Colonic mucosa (tissue), 4 donors: ENCODE results near the gene KLRK1. TPM values are rescaled to one million over a fixed set of nuclear protein-coding genes. Genes with fewer than 3 reads are reported as not detected.
"Not testable (repeated sequence)": the region's sequence is repeated elsewhere in the genome, so short reads cannot be mapped to it uniquely, and the experiment has no call there.

ENCODE experiments used
- DNase-seq: peaks from one replicate; pipeline ENCODE4 v3.0.0-alpha.2; 2020
- H3K27ac ChIP-seq: fragments of 200-600 bp; one replicate; pipeline ENCODE4 v1.8.0; 2021
- H3K27me3 ChIP-seq: fragments of 200-600 bp; one replicate; pipeline ENCODE4 v1.8.0; 2021
- H3K36me3 ChIP-seq: fragments of 200-600 bp; one replicate; pipeline ENCODE4 v1.8.0; 2021
- H3K4me1 ChIP-seq: fragments of 200-600 bp; one replicate; pipeline ENCODE4 v1.8.0; 2021; ENCODE audit warnings: mild to moderate bottlenecking
- H3K4me3 ChIP-seq: fragments of 200-600 bp; one replicate; pipeline ENCODE4 v1.8.0; 2021
- H3K9ac ChIP-seq, 2 donors: one replicate each; pipeline ENCODE4 v1.7.0; 2013; ENCODE audit warnings: control low read depth in 2 of 2, low read depth in 2 of 2, low read length in 2 of 2
- H3K9me3 ChIP-seq: fragments of 200-600 bp; one replicate; pipeline ENCODE4 v1.8.0; 2021
- CTCF ChIP-seq: fragments of 200-600 bp; IDR thresholded peaks from one replicate; pipeline ENCODE4 v1.8.0; 2022; ENCODE audit warnings: antibody characterized with exemption, mild to moderate bottlenecking
- intact Hi-C: fragments of 100-400 bp; cut with DNase I; formaldehyde crosslinking; loops from one replicate; pipeline ENCODE4 v1.14.1; 2022
- total RNA-seq, 2 donors: library from RNA; stranded (reverse); fragmentation: NEBNext Ultra II Directional in 1 of 2; extraction: Animal tissue kit (Norgen Biotek cat#: 25700) in 1 of 2; gene quantifications; one replicate each; pipeline ENCODE4 v1.2.1, GENCODE V29; 2021
- donor health status: healthy.
- donor health status: DM: no; HTN: no; CAD: no.
- donor health status: DM: no; HTN: no; CAD: no.

KLRK1 gene
- total RNA-seq, 2 donors from 2014 or later: 1.1 to 1.6 TPM

- H3K9me3 ChIP-seq: no peaks in the 10 kb centered on the region
- H3K36me3 ChIP-seq: no peaks in the 10 kb centered on the region
- H3K27ac ChIP-seq: no peak overlapping the region
- TF ChIP-seq CTCF: no peak
- no peak overlapping the region for H3K4me3 ChIP-seq
- H3K9ac ChIP-seq: no peak overlapping the region
- H3K27me3 ChIP-seq: no peaks in the 10 kb centered on the region
- peak; percentile 34 for DNase-seq
- intact Hi-C loops: no loop called here
- H3K4me1 ChIP-seq: peaks cover 4% of the 10 kb centered on the region
Measured at GRCh38 chr12:10397296-10397695, 7.5 kb upstream of the KLRK1 start.

GRCh38 chr12:10396176-10396575, 6.3 kb upstream of the KLRK1 start:
- intact Hi-C loops, H3K9ac ChIP-seq, H3K36me3 ChIP-seq, H3K9me3 ChIP-seq, H3K4me1 ChIP-seq, H3K27me3 ChIP-seq, H3K4me3 ChIP-seq, DNase-seq: not testable (repeated sequence)
- H3K27ac ChIP-seq: peak overlapping the region; percentile 71

GRCh38 chr12:10395390-10395998, 5.7 kb upstream of the KLRK1 start:
- peak overlapping the region in 1 of 2 donors; percentile 63 for H3K9ac ChIP-seq
- H3K4me3 ChIP-seq: no peak overlapping the region

GRCh38 chr12:10394531-10395152, 4.8 kb upstream of the KLRK1 start:
- H3K9ac ChIP-seq, H3K9me3 ChIP-seq, DNase-seq, H3K4me3 ChIP-seq, H3K36me3 ChIP-seq, intact Hi-C loops, H3K4me1 ChIP-seq, H3K27me3 ChIP-seq: not testable (repeated sequence)
- H3K27ac ChIP-seq: peak overlapping the region; percentile 71

More at GRCh38 chr12:10395390-10395998, 5.7 kb upstream of the KLRK1 start:
- Histone ChIP-seq H3K4me1 (peaks cover 4% of the 10 kb centered on the region), H3K27ac (peak overlapping the region; percentile 71), H3K36me3 (no peaks in the 10 kb centered on the region), H3K27me3 (no peaks in the 10 kb centered on the region), H3K9me3 (no peaks in the 10 kb centered on the region)
- no peak for TF ChIP-seq CTCF
- intact Hi-C loops: no loop called here
- peak; percentile 68 for DNase-seq

GRCh38 chr12:10393291-10393690, 3.5 kb upstream of the KLRK1 start:
- Histone ChIP-seq H3K9me3 (no peaks in the 10 kb centered on the region), H3K4me1 (peaks cover 4% of the 10 kb centered on the region), H3K9ac (no peak overlapping the region), H3K4me3 (no peak overlapping the region), H3K27ac (no peak overlapping the region), H3K36me3 (no peaks in the 10 kb centered on the region), H3K27me3 (no peaks in the 10 kb centered on the region)
- intact Hi-C loops: no loop called here
- DNase-seq: no peak
- TF ChIP-seq CTCF: no peak

- H3K36me3 ChIP-seq: no peaks in the 10 kb centered on the region
- H3K27ac ChIP-seq: no peak overlapping the region
- peaks cover 4% of the 10 kb centered on the region for H3K4me1 ChIP-seq
- H3K9ac ChIP-seq: no peak overlapping the region
- TF ChIP-seq CTCF: no peak
- H3K9me3 ChIP-seq: no peaks in the 10 kb centered on the region
- H3K4me3 ChIP-seq: no peak overlapping the region
- no peaks in the 10 kb centered on the region for H3K27me3 ChIP-seq
- DNase-seq: no peak
- intact Hi-C loops: no loop called here
Measured at GRCh38 chr12:10392394-10392930, 2.6 kb upstream of the KLRK1 start.

- H3K9me3 ChIP-seq, DNase-seq, H3K4me1 ChIP-seq, H3K27me3 ChIP-seq, H3K27ac ChIP-seq, H3K9ac ChIP-seq, H3K36me3 ChIP-seq, H3K4me3 ChIP-seq, intact Hi-C loops: not testable (repeated sequence)
Measured at GRCh38 chr12:10390991-10391390, 1.1 kb upstream of the KLRK1 start.
